Mucosa of descending colon (tissue), 3 donors: ENCODE data around the gene TMEM147. TPM values are rescaled to one million over a fixed set of nuclear protein-coding genes. Genes with fewer than 3 reads are reported as not detected.
"Not testable (repeated sequence)": the region's sequence is repeated elsewhere in the genome, so short reads cannot be mapped to it uniquely, and the experiment has no call there.

Experiments
- ATAC-seq: fragments of 200-7000 bp; cut with Tn5 transposase; one replicate; pipeline ENCODE4 v1.9.1; 2020; ENCODE audit warnings: mild to moderate bottlenecking, moderate library complexity
- DNase-seq, 3 donors: peaks; one replicate each; pipeline ENCODE4 v3.0.0-alpha.2; 2020
- H3K36me3 ChIP-seq: fragments of 200-600 bp; one replicate; pipeline ENCODE4 v1.8.0; 2021; ENCODE audit warnings: low read depth, mild to moderate bottlenecking
- H3K4me1 ChIP-seq: fragments of 200-600 bp; one replicate; pipeline ENCODE4 v1.8.0; 2021; ENCODE audit warnings: low read depth, mild to moderate bottlenecking
- H3K4me3 ChIP-seq: fragments of 200-600 bp; one replicate; pipeline ENCODE4 v1.8.0; 2021; ENCODE audit warnings: mild to moderate bottlenecking
- H3K9me3 ChIP-seq: fragments of 200-600 bp; one replicate; pipeline ENCODE4 v1.8.0; 2021; ENCODE audit warnings: mild to moderate bottlenecking
- intact Hi-C, 2 donors: fragments of 100-400 bp; cut with DNase I in 1 of 2; cut with micrococcal nuclease in 1 of 2; formaldehyde crosslinking; loops; one replicate each; pipeline versions ENCODE4 v1.11.0 to v1.11.1; 2022; cut with DNase I, micrococcal nuclease
- total RNA-seq, 3 donors: library from RNA; stranded (reverse); fragmentation: NEBNext Ultra II Directional in 2 of 3; extraction: Animal tissue kit (Norgen Biotek cat#: 25700) in 2 of 3; gene quantifications; one replicate each; pipeline versions ENCODE4 v1.2.1 to v1.2.4, GENCODE V29; 2021 to 2023
- TF ChIP-seq, protein P1 (sequence below): fragments of 200-600 bp; IDR thresholded peaks from one replicate; pipeline ENCODE4 v1.8.0; 2022; ENCODE audit warnings: antibody characterized with exemption, mild to moderate bottlenecking
- donor health status: DM: no; HTN: no; CAD: no; lungs with moderate emphysema.
- donor health status: DM: no; HTN: no; CAD: no.
- donor health status: DM: no; HTN: yes; CAD: no.

The TMEM147 gene
- total RNA-seq, 3 donors from 2014 or later: 54.4 to 62.8 (median 58.2) TPM

- Histone ChIP-seq H3K9me3 (no peaks in the 10 kb centered on the region), H3K4me3 (no peak overlapping the region), H3K36me3 (no peaks in the 10 kb centered on the region), H3K4me1 (no peaks in the 10 kb centered on the region)
- TF ChIP-seq, protein P1, sequence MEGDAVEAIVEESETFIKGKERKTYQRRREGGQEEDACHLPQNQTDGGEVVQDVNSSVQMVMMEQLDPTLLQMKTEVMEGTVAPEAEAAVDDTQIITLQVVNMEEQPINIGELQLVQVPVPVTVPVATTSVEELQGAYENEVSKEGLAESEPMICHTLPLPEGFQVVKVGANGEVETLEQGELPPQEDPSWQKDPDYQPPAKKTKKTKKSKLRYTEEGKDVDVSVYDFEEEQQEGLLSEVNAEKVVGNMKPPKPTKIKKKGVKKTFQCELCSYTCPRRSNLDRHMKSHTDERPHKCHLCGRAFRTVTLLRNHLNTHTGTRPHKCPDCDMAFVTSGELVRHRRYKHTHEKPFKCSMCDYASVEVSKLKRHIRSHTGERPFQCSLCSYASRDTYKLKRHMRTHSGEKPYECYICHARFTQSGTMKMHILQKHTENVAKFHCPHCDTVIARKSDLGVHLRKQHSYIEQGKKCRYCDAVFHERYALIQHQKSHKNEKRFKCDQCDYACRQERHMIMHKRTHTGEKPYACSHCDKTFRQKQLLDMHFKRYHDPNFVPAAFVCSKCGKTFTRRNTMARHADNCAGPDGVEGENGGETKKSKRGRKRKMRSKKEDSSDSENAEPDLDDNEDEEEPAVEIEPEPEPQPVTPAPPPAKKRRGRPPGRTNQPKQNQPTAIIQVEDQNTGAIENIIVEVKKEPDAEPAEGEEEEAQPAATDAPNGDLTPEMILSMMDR: no peak
- intact Hi-C loops: no loop called here
- DNase-seq (peak in 1 of 3 donors; percentile 19), ATAC-seq (no peak)
Measured at GRCh38 chr19:35592226-35592625, 46.8 kb downstream of the TMEM147 start.

- intact Hi-C loops, H3K9me3 ChIP-seq: not testable (repeated sequence)
Measured at GRCh38 chr19:35595026-35595425, 49.6 kb downstream of the TMEM147 start.

GRCh38 chr19:35595928-35596327 is 50.5 kb downstream of the TMEM147 start:
- H3K4me3 ChIP-seq: no peak overlapping the region
- H3K36me3 ChIP-seq: no peaks in the 10 kb centered on the region
- no peaks in the 10 kb centered on the region for H3K4me1 ChIP-seq
- TF ChIP-seq, protein P1: no peak
- ATAC-seq: no peak
- intact Hi-C loops: no loop called here
- DNase-seq: no peak
- no peaks in the 10 kb centered on the region for H3K9me3 ChIP-seq

More at GRCh38 chr19:35595026-35595425, 49.6 kb downstream of the TMEM147 start:
- not testable (repeated sequence) for DNase-seq, H3K4me1 ChIP-seq, H3K36me3 ChIP-seq, H3K4me3 ChIP-seq, ATAC-seq

- peak; percentile 23 for ATAC-seq
- H3K36me3 ChIP-seq: no peaks in the 10 kb centered on the region
- no peaks in the 10 kb centered on the region for H3K9me3 ChIP-seq
- H3K4me1 ChIP-seq: no peaks in the 10 kb centered on the region
- no peak for DNase-seq
- H3K4me3 ChIP-seq: no peak overlapping the region
- TF ChIP-seq, protein P1: no peak
- intact Hi-C loops: no loop called here
Measured at GRCh38 chr19:35596366-35596999, 51.1 kb downstream of the TMEM147 start.

Other genes with a start within 250 kb of the TMEM147 start
- 1 to 10 TPM; 2.2 to 5.7 (median 4.1) TPM for gene CD22, start 216.4 kb upstream of the TMEM147 start, total RNA-seq
- gene FFAR1, start 197.7 kb upstream of the TMEM147 start, total RNA-seq: not detected
- gene FFAR3, start 187.2 kb upstream of the TMEM147 start, total RNA-seq: 1 to 10 TPM in 1 of 3 donors, not detected in 2; 1.5 TPM
- under 1 TPM in 1 of 3 donors, not detected in 2; 0.32 TPM for gene GPR42, start 174.6 kb upstream of the TMEM147 start, total RNA-seq
- gene FFAR2, start 97.4 kb upstream of the TMEM147 start, total RNA-seq: 1 to 10 TPM in 1 of 3 donors, under 1 TPM in 2; 0.32 to 1.4 (median 0.32) TPM
- not detected for gene KRTDAP, start 55.2 kb upstream of the TMEM147 start, total RNA-seq
- 10 to 100 TPM in 2 of 3 donors, 1 to 10 TPM in 1; 8.2 to 14.3 (median 10.7) TPM for gene DMKN, start 32.0 kb upstream of the TMEM147 start, total RNA-seq
- not detected for gene SBSN, start 17.3 kb upstream of the TMEM147 start, total RNA-seq
- not detected for gene GAPDHS, start 12.2 kb upstream of the TMEM147 start, total RNA-seq
- gene ATP4A, start 18.0 kb downstream of the TMEM147 start, total RNA-seq: not detected
- not detected for gene PMIS2, start 40.5 kb downstream of the TMEM147 start, total RNA-seq
- 10 to 100 TPM in 1 of 3 donors, 1 to 10 TPM in 2; 6.4 to 13.2 (median 9.0) TPM for gene HAUS5, start 67.1 kb downstream of the TMEM147 start, total RNA-seq
- 10 to 100 TPM; 67.4 to 73.3 (median 67.6) TPM for gene RBM42, start 83.4 kb downstream of the TMEM147 start, total RNA-seq
- 1 to 10 TPM in 2 of 3 donors, under 1 TPM in 1; 0.76 to 2.0 (median 1.1) TPM for gene ETV2, start 96.1 kb downstream of the TMEM147 start, total RNA-seq
- gene COX6B1, start 102.7 kb downstream of the TMEM147 start, total RNA-seq: 100 to 1,000 TPM; 460 to 939 (median 669) TPM
- not detected for gene UPK1A, start 120.9 kb downstream of the TMEM147 start, total RNA-seq
- under 1 TPM in 1 of 3 donors, not detected in 2; 0.27 TPM for gene ZBTB32, start 158.9 kb downstream of the TMEM147 start, total RNA-seq
- 10 to 100 TPM; 35.9 to 49.2 (median 37.5) TPM for gene KMT2B, start 172.4 kb downstream of the TMEM147 start, total RNA-seq
- 10 to 100 TPM in 1 of 3 donors, 1 to 10 TPM in 2; 5.3 to 14.6 (median 8.2) TPM for gene IGFLR1, start 196.8 kb downstream of the TMEM147 start, total RNA-seq
- 10 to 100 TPM; 19.7 to 32.4 (median 32.1) TPM for gene U2AF1L4, start 199.8 kb downstream of the TMEM147 start, total RNA-seq
- gene PSENEN, start 200.0 kb downstream of the TMEM147 start, total RNA-seq: 10 to 100 TPM; 56.7 to 92.1 (median 90.2) TPM
- gene LIN37, start 202.9 kb downstream of the TMEM147 start, total RNA-seq: 10 to 100 TPM in 1 of 3 donors, 1 to 10 TPM in 2; 7.6 to 14.3 (median 8.6) TPM
- gene HSPB6, start 211.4 kb downstream of the TMEM147 start, total RNA-seq: 100 to 1,000 TPM in 1 of 3 donors, 10 to 100 TPM in 1, 1 to 10 TPM in 1; 3.9 to 122 (median 22.9) TPM
- gene PROSER3, start 212.6 kb downstream of the TMEM147 start, total RNA-seq: 10 to 100 TPM; 21.7 to 26.5 (median 26.0) TPM
- 10 to 100 TPM; 14.4 to 16.0 (median 14.6) TPM for gene ARHGAP33, start 229.9 kb downstream of the TMEM147 start, total RNA-seq